Measurements from ENCODE around the gene UNC5C. TPM values are rescaled to one million over a fixed set of nuclear protein-coding genes. Genes with fewer than 3 reads are reported as not detected.

The UNC5C gene
- total and polyA plus RNA-seq, 2 of the 8 experiments (the other 6 are each of a cell fraction or from before 2014, with no cell fraction given) = 0.30 to 1.3 TPM

DNA sequence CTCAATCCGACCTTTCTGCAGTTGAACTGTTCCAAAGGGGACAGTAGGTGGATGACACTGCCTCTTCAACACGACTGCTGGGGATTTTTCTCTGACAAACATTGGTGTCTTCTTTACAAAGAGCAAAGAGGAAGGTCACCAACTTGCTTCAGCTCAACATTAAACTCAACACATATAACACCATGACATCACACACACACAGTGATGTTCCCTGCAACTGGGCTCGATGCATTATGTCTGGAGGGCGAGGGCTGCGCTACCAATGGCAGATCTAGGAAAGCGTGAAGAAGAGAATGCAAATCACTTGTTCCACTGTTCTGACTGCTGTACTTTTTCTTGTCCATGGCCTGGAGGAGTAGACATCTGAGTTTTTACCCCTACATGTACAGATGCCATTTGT, 385.9 kb downstream of the UNC5C start:
- Histone ChIP-seq H3K4ac (replicated peaks; ENCODE audit: insufficient read length, low read depth, low read length) (no peak overlapping the region), H2BK15ac (ENCODE audit: low read length) (no peak overlapping the region), H2AK5ac (ENCODE audit: low read depth, low read length) (no peak overlapping the region), H3K4me3 (ENCODE audit: extremely low read depth in 1 of 4, insufficient read depth in 2 of 4, low read depth in 3 of 4, low read length in 4 of 4) (no peak overlapping the region), H4K5ac (ENCODE audit: insufficient read length, low read depth, low read length) (no peak overlapping the region), H3K4me1 (replicated peaks in 1 of 4; ENCODE audit: control insufficient read depth in 3 of 4, insufficient read depth in 4 of 4, low read length in 3 of 4) (peaks cover 0 to 6% (median 2%) of the 10 kb centered on the region in 4 experiments; a peak in 4 of 7 replicates), H3K27ac (ENCODE audit: low read depth, low read length) (no peak overlapping the region), H3K23me2 (ENCODE audit: low read depth, low read length) (no peaks in the 10 kb centered on the region), H3K23ac (ENCODE audit: insufficient read length) (no peak overlapping the region), H3K79me1 (ENCODE audit: low read depth, low read length) (no peaks in the 10 kb centered on the region), H3K79me2 (ENCODE audit: control insufficient read depth in 1 of 2, insufficient read depth in 2 of 2, low read length in 2 of 2) (no peaks in the 10 kb centered on the region), H4K91ac (replicated peaks; ENCODE audit: insufficient read length, low read length) (no peak overlapping the region), H3K27me3 (replicated peaks in 1 of 4; ENCODE audit: control insufficient read depth in 3 of 4, extremely low read depth in 1 of 4, insufficient read depth in 3 of 4, low read length in 3 of 4) (no peaks in the 10 kb centered on the region), H3K9ac (replicated peaks in 1 of 4; ENCODE audit: extremely low read depth in 1 of 4, low read depth in 3 of 4, low read length in 3 of 4) (no peak overlapping the region), H2BK20ac (ENCODE audit: low read length) (no peak overlapping the region), H3K18ac (ENCODE audit: extremely low read depth, low read length) (no peak overlapping the region), H3K4me2 (ENCODE audit: insufficient read depth in 1 of 2, low read depth in 2 of 2, low read length in 2 of 2) (no peak overlapping the region), H3K9me3 (ENCODE audit: insufficient read depth in 2 of 2, low read depth in 1 of 2, low read length in 1 of 2) (no peaks in the 10 kb centered on the region), H2AFZ (ENCODE audit: low read length) (no peak overlapping the region), H3K56ac (replicated peaks; ENCODE audit: insufficient read length, low read depth, low read length) (no peak overlapping the region), H2BK5ac (ENCODE audit: low read depth, low read length) (no peak overlapping the region), H2BK12ac (ENCODE audit: low read depth, low read length) (no peak overlapping the region), H3K36me3 (ENCODE audit: control insufficient read depth in 2 of 4, insufficient read depth in 4 of 4, low read length in 3 of 4) (no peaks in the 10 kb centered on the region), H4K8ac (ENCODE audit: extremely low read depth, insufficient read depth, low read length) (no peak overlapping the region), H2BK120ac (replicated peaks; ENCODE audit: low read depth, low read length) (no peak overlapping the region), H4K20me1 (replicated peaks in 1 of 2; ENCODE audit: control insufficient read depth in 1 of 2, insufficient read depth in 2 of 2, low read length in 2 of 2) (no peaks in the 10 kb centered on the region), H3K14ac (ENCODE audit: insufficient read length) (no peak overlapping the region)
- no peak for TF ChIP-seq TAF7 (optimal IDR thresholded peaks at IDR 0.05; ENCODE audit: borderline replicate concordance, low read depth, low read length)
- TF ChIP-seq BCL11A (IDR thresholded peaks at IDR 0.05; ENCODE audit: low read depth in 2 of 2, low read length in 2 of 2) = no peak
- no peak for TF ChIP-seq SP2 (IDR thresholded peaks at IDR 0.05; ENCODE audit: low read length)
- no peak for TF ChIP-seq KDM5A (IDR thresholded peaks at IDR 0.05; ENCODE audit: low read length)
- TF ChIP-seq NRF1 (IDR thresholded peaks at IDR 0.05; ENCODE audit: low read depth, low read length) = no peak
- no peak for TF ChIP-seq SAP30 (IDR thresholded peaks at IDR 0.05; ENCODE audit: insufficient read depth, insufficient replicate concordance, low read length)
- TF ChIP-seq, protein P1, sequence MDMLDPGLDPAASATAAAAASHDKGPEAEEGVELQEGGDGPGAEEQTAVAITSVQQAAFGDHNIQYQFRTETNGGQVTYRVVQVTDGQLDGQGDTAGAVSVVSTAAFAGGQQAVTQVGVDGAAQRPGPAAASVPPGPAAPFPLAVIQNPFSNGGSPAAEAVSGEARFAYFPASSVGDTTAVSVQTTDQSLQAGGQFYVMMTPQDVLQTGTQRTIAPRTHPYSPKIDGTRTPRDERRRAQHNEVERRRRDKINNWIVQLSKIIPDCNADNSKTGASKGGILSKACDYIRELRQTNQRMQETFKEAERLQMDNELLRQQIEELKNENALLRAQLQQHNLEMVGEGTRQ (IDR thresholded peaks at IDR 0.05; ENCODE audit: low read length) = no peak
- POLR2A ChIA-PET (ENCODE audit: partially characterized antibody) = no interaction called here
- DNase-seq (ENCODE audit: low read depth in 1 of 2, low spot score in 2 of 2) (no peak), FAIRE-seq (no peak)
- WGBS, 2 experiments (ENCODE audit: extremely low coverage in 1 of 2, insufficient coverage in 1 of 2, insufficient read length in 1 of 2, insufficient replicate concordance in 2 of 2, low coverage in 1 of 2, low lambda C conversion rate in 2 of 2, missing lambda C conversion rate in 1 of 2) = 89% methylated on average over 6 of the region's 6 CpGs; no CpG with 5 or more reads in 1 of the 2 experiments
- CTCF ChIA-PET (ENCODE audit: partially characterized antibody) = interaction anchor here (1.0 to 8.0 kb wide), 3 partner anchors 13 to 383 kb away, joined by 3 to 52 read pairs (median 3); partner anchors contain the start of gene UNC5C
